H9 (cell line): ENCODE results near the gene MAGEB17. TPM values are rescaled to one million over a fixed set of nuclear protein-coding genes. Genes with fewer than 3 reads are reported as not detected.

Experiments used
- DNase-seq: peaks from one replicate; pipeline ENCODE4 v3.0.0-alpha.2; 2017
- H2AFZ ChIP-seq: one replicate; pipeline ENCODE4 v1.6.1; 2013; ENCODE audit warnings: mild to moderate bottlenecking, low read length, control low read depth, moderate library complexity
- H2AK5ac ChIP-seq: 2 replicates; pipeline ENCODE4 v1.6.1; 2013; ENCODE audit warnings: low read length, control low read depth, mixed read lengths; ENCODE audit not compliant: insufficient read length
- H2BK120ac ChIP-seq: one replicate; pipeline ENCODE4 v1.6.1; 2013; ENCODE audit warnings: low read depth, mild to moderate bottlenecking, low read length, control low read depth, inconsistent platforms; ENCODE audit not compliant: poor library complexity, severe bottlenecking
- H2BK12ac ChIP-seq: 2 replicates; pipeline ENCODE4 v1.6.1; 2013; ENCODE audit warnings: low read length, control low read depth, mixed read lengths, low read depth; ENCODE audit not compliant: insufficient read length
- H2BK15ac ChIP-seq: 2 replicates; pipeline ENCODE4 v1.6.1; 2013; ENCODE audit warnings: low read depth, low read length, control low read depth
- H2BK20ac ChIP-seq: one replicate; pipeline ENCODE4 v1.6.1; 2013; ENCODE audit warnings: low read depth, mild to moderate bottlenecking, low read length, control low read depth, inconsistent platforms; ENCODE audit not compliant: poor library complexity, severe bottlenecking
- H2BK5ac ChIP-seq: 2 replicates; pipeline ENCODE4 v1.6.1; 2013; ENCODE audit warnings: low read length, control low read depth, mixed read lengths; ENCODE audit not compliant: insufficient read length
- H3K14ac ChIP-seq: 2 replicates; pipeline ENCODE4 v1.6.1; 2013; ENCODE audit warnings: low read length, control low read depth; ENCODE audit not compliant: insufficient read depth
- H3K18ac ChIP-seq: 2 replicates; pipeline ENCODE4 v1.6.1; 2013; ENCODE audit warnings: low read depth, mild to moderate bottlenecking, mixed read lengths, low read length, control low read depth; ENCODE audit not compliant: insufficient read length
- H3K23ac ChIP-seq: 2 replicates; pipeline ENCODE4 v1.6.1; 2013; ENCODE audit warnings: low read length, control low read depth, mixed read lengths, low read depth; ENCODE audit not compliant: insufficient read length
- H3K23me2 ChIP-seq: 2 replicates; pipeline ENCODE4 v1.6.1; 2013; ENCODE audit warnings: low read depth, mild to moderate bottlenecking, mixed read lengths, low read length, control low read depth; ENCODE audit not compliant: insufficient read length, poor library complexity, severe bottlenecking
- H3K27ac ChIP-seq: 2 replicates; pipeline ENCODE4 v1.5.1; 2013; ENCODE audit warnings: low read length, control low read depth, mixed read lengths, low read depth; ENCODE audit not compliant: insufficient read length
- H3K27me3 ChIP-seq: 2 replicates; pipeline ENCODE4 v1.6.1; 2013; ENCODE audit warnings: low read length, control low read depth, inconsistent platforms; ENCODE audit not compliant: insufficient read depth
- H3K4ac ChIP-seq: 2 replicates; pipeline ENCODE4 v1.6.1; 2013; ENCODE audit warnings: low read depth, mild to moderate bottlenecking, control low read depth, inconsistent platforms, low read length, moderate library complexity
- H3K4me1 ChIP-seq: 2 replicates; pipeline ENCODE4 v1.6.1; 2013; ENCODE audit warnings: low read length, control low read depth, inconsistent platforms; ENCODE audit not compliant: insufficient read depth
- H3K4me2 ChIP-seq: 2 replicates; pipeline ENCODE4 v1.6.1; 2013; ENCODE audit warnings: low read length, control low read depth, mixed read lengths; ENCODE audit not compliant: insufficient read length, insufficient read depth
- H3K56ac ChIP-seq: 2 replicates; pipeline ENCODE4 v1.6.1; 2013; ENCODE audit warnings: low read depth, mild to moderate bottlenecking, mixed read lengths, low read length, control low read depth; ENCODE audit not compliant: insufficient read length
- H3K79me1 ChIP-seq: 2 replicates; pipeline ENCODE4 v1.6.1; 2013; ENCODE audit warnings: low read depth, mild to moderate bottlenecking, moderate library complexity, low read length, control low read depth, inconsistent platforms; ENCODE audit not compliant: insufficient read depth, poor library complexity, severe bottlenecking
- H3K79me2 ChIP-seq: 2 replicates; pipeline ENCODE4 v1.6.1; 2013; ENCODE audit warnings: low read length, control low read depth, inconsistent platforms; ENCODE audit not compliant: insufficient read depth
- H3K9ac ChIP-seq: 2 replicates; pipeline ENCODE4 v1.6.1; 2013; ENCODE audit warnings: low read length, control low read depth, mixed read lengths; ENCODE audit not compliant: insufficient read length; ENCODE audit errors: extremely low read depth
- H3K9me3 ChIP-seq: one replicate; pipeline ENCODE4 v1.6.1; 2013; ENCODE audit warnings: low read depth, low read length, inconsistent platforms; ENCODE audit not compliant: control insufficient read depth
- H3T11ph ChIP-seq: one replicate; pipeline ENCODE4 v1.6.1; 2013; ENCODE audit warnings: mild to moderate bottlenecking, low read length, control low read depth, inconsistent platforms
- H4K20me1 ChIP-seq: one replicate; pipeline ENCODE4 v1.6.1; 2013; ENCODE audit not compliant: control insufficient read depth, insufficient read length, insufficient read depth
- H4K5ac ChIP-seq: 2 replicates; pipeline ENCODE4 v1.6.1; 2013; ENCODE audit warnings: low read depth, mild to moderate bottlenecking, mixed read lengths, low read length, control low read depth; ENCODE audit not compliant: insufficient read length
- H4K8ac ChIP-seq: replicated peaks from 2 replicates; pipeline ENCODE4 v1.6.1; 2013; ENCODE audit warnings: low read length, control low read depth, mixed read lengths, low read depth; ENCODE audit not compliant: insufficient read length
- H4K91ac ChIP-seq: 2 replicates; pipeline ENCODE4 v1.6.1; 2013; ENCODE audit warnings: low read depth, mild to moderate bottlenecking, moderate library complexity, mixed read lengths, low read length, control low read depth; ENCODE audit not compliant: insufficient read length
- H3K27ac Mint-ChIP-seq, 3 experiments: 2 replicates in 2 of 3; 3 replicates in 1 of 3; pipeline ENCODE4 v1.8.0; 2020 to 2021; ENCODE audit warnings: mixed read lengths in 3 of 3, mild to moderate bottlenecking in 1 of 3, moderate library complexity in 1 of 3
- H3K27me3 Mint-ChIP-seq: 2 replicates; pipeline ENCODE4 v1.8.0; 2021; ENCODE audit warnings: low read depth, mild to moderate bottlenecking, moderate library complexity, mixed read lengths
- H3K36me3 Mint-ChIP-seq, 3 experiments: 2 replicates in 2 of 3; 3 replicates in 1 of 3; pipeline ENCODE4 v1.8.0; 2020 to 2021; ENCODE audit warnings: low read depth in 3 of 3, mixed read lengths in 3 of 3; ENCODE audit not compliant: insufficient read depth in 1 of 3
- H3K4me1 Mint-ChIP-seq, 2 experiments: 2 replicates each; pipeline ENCODE4 v1.8.0; 2020; ENCODE audit warnings: mixed read lengths in 2 of 2
- H3K4me3 Mint-ChIP-seq, 2 experiments: 2 replicates in 1 of 2; 3 replicates in 1 of 2; pipeline ENCODE4 v1.8.0; 2020 to 2021; ENCODE audit warnings: mild to moderate bottlenecking in 2 of 2, mixed read lengths in 2 of 2, moderate library complexity in 1 of 2
- H3K9me3 Mint-ChIP-seq, 2 experiments: 2 replicates in 1 of 2; 3 replicates in 1 of 2; pipeline ENCODE4 v1.8.0; 2020; ENCODE audit warnings: mild to moderate bottlenecking in 2 of 2, mixed read lengths in 2 of 2, moderate library complexity in 1 of 2
- CTCF ChIP-seq: fragments of 200-600 bp; sonication (generic); conservative IDR thresholded peaks from 3 replicates; pipeline ENCODE4 v1.8.0; 2021; ENCODE audit warnings: antibody characterized with exemption, mild to moderate bottlenecking
- WGBS: extraction: QIAGEN DNeasy Blood & Tissue Kit; methylation state at CpG from one replicate; pipeline ENCODE4 v1.1.7; 2013; ENCODE audit warnings: missing lambda C conversion rate, low lambda C conversion rate, mixed read lengths; ENCODE audit not compliant: insufficient read length; ENCODE audit errors: extremely low coverage; 5-methylcytosine and 5-hydroxymethylcytosine counted together
- total RNA-seq: library from RNA; stranded (reverse); gene quantifications from 2 replicates; pipeline ENCODE4 v1.2.1, GENCODE V29; 2021

The MAGEB17 gene
- total RNA-seq, 1 experiment from 2014 or later = 0.74 TPM

DNA sequence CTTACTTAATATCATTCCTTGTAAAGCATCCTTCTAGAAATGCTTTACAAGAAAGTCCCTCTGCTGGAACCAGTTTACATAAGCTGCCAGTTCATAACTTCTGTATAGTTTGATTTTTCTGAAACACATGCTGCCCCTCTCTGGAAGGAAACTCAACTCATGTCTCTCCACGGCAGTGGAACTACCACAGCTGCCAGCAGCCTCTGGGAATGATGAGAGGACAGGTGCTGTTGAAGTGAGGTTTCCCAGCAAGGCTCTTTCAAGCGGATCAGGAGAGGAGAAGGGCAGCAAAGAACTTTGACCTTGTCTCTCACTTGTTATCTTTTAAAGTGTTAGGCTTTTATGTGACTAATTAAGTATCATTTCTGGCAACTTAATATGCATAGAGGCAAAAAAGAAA is 36.6 kb upstream of the MAGEB17 start:
- Histone ChIP-seq H2BK20ac (no peak overlapping the region), H2BK15ac (no peak overlapping the region), H2AFZ (no peak overlapping the region), H3K27me3 (no peaks in the 10 kb centered on the region), H2BK5ac (no peak overlapping the region), H4K8ac (no peak overlapping the region), H3K27ac (no peak overlapping the region), H3K79me2 (peaks cover 76% of the 10 kb centered on the region), H3K23ac (no peak overlapping the region), H2BK120ac (no peak overlapping the region), H3K56ac (no peak overlapping the region), H2AK5ac (no peak overlapping the region), H3K4me2 (peak overlapping the region; percentile 74), H3K79me1 (no peaks in the 10 kb centered on the region), H3K23me2 (peaks cover 9% of the 10 kb centered on the region), H4K91ac (no peak overlapping the region), H3K14ac (no peak overlapping the region), H4K5ac (no peak overlapping the region), H3K4me1 (peaks cover 2% of the 10 kb centered on the region; the same call in 1 of the 2 replicates), H3K18ac (no peak overlapping the region), H3K9ac (no peak overlapping the region), H3K9me3 (no peaks in the 10 kb centered on the region), H3K4ac (no peak overlapping the region), H2BK12ac (no peak overlapping the region), H3T11ph (no peak overlapping the region), H4K20me1 (no peaks in the 10 kb centered on the region)
- peaks cover 7 to 55% (median 12%) of the 10 kb centered on the region in 3 experiments for H3K36me3 Mint-ChIP-seq
- no peak overlapping the region for H3K4me3 Mint-ChIP-seq
- H3K9me3 Mint-ChIP-seq = peaks cover 0 to 3% of the 10 kb centered on the region in 2 experiments; a peak in 2 of 5 replicates
- H3K27me3 Mint-ChIP-seq = peaks cover 2% of the 10 kb centered on the region
- WGBS = no CpG with 5 or more reads among the region's 2 CpGs
- no peak overlapping the region for H3K27ac Mint-ChIP-seq
- peaks cover 46 to 55% of the 10 kb centered on the region in 2 experiments for H3K4me1 Mint-ChIP-seq
- TF ChIP-seq CTCF = no peak
- DNase-seq = no peak
